Ectodermal cell (in vitro differentiated cells): ENCODE data around the gene DTX1.

Experiments used
- H3K27ac ChIP-seq: 2 replicates; pipeline ENCODE4 v1.7.0; 2013; ENCODE audit warnings: mild to moderate bottlenecking, low read depth, low read length; ENCODE audit not compliant: insufficient read depth, poor library complexity, severe bottlenecking
- H3K27me3 ChIP-seq: 2 replicates; pipeline ENCODE4 v1.7.0; 2013; ENCODE audit warnings: mild to moderate bottlenecking, low read length; ENCODE audit not compliant: insufficient read depth, control insufficient read depth, poor library complexity, severe bottlenecking
- H3K36me3 ChIP-seq: one replicate; pipeline ENCODE4 v1.7.0; 2013; ENCODE audit warnings: low read length; ENCODE audit not compliant: control insufficient read depth, insufficient read depth
- H3K4me1 ChIP-seq: one replicate; pipeline ENCODE4 v1.7.0; 2013; ENCODE audit warnings: low read length; ENCODE audit not compliant: control insufficient read depth, insufficient read depth
- H3K4me3 ChIP-seq: 2 replicates; pipeline ENCODE4 v1.7.0; 2013; ENCODE audit warnings: low read depth, low read length, control low read depth; ENCODE audit not compliant: insufficient read depth
- H3K9me3 ChIP-seq: 2 replicates; pipeline ENCODE4 v1.7.0; 2013; ENCODE audit warnings: mild to moderate bottlenecking, low read length, moderate library complexity; ENCODE audit not compliant: control insufficient read depth
- WGBS, 2 experiments: methylation state at CpG; one replicate each; pipeline ENCODE4 v1.1.7; 2013; ENCODE audit warnings: missing lambda C conversion rate in 2 of 2; 5-methylcytosine and 5-hydroxymethylcytosine counted together

DTX1 gene

DNA sequence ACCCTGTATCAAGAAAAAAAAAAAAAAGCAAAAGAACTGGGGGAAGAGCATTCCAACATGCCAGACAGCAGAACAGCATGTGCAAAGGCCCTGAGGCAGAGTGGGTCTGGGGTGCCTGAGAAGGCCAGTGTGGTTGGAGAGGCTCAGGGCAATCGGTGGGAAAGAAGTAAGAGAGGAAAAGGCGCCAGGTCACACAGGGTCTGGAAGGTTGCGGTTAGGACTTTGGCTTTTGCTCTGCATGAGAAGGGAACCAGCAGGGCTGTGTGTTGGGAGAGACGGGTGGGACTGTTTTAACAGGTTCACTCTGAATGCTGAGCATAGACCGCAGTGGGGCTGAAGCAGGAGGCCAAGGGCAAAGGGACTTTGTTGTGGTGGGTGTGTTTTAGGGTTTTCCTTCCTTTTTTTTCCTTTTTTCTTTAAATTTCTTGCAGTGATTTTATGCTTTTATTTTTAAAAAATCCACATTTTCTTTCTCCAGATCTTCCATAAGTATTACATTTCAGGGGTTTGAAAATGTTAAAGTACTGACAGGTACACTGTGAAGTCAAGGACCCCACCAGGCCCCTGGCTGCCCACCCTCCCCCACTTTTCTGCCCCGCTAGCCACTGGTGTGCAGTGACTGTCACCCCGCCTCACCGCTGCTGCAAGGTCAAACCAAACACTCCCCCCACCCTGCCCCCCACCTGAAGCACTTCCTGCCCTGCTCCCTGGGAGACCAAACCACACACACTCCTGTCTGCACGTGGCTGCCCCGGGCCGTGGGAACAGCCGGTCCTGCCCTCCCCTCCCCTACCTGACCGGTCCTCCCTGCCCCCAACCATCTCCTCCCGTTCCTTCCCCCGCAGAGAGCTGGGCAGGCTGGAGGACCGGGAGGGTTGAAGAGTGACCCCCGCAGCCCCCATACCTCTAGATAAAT is 30.0 kb downstream of the DTX1 start:
- 42 to 45% methylated on average over 15 to 17 of the region's 17 CpGs for WGBS, 2 experiments
- Histone ChIP-seq H3K4me1 (no peaks in the 10 kb centered on the region), H3K27ac (no peak overlapping the region), H3K36me3 (no peaks in the 10 kb centered on the region), H3K4me3 (no peak overlapping the region), H3K27me3 (no peaks in the 10 kb centered on the region), H3K9me3 (no peaks in the 10 kb centered on the region)

DNA sequence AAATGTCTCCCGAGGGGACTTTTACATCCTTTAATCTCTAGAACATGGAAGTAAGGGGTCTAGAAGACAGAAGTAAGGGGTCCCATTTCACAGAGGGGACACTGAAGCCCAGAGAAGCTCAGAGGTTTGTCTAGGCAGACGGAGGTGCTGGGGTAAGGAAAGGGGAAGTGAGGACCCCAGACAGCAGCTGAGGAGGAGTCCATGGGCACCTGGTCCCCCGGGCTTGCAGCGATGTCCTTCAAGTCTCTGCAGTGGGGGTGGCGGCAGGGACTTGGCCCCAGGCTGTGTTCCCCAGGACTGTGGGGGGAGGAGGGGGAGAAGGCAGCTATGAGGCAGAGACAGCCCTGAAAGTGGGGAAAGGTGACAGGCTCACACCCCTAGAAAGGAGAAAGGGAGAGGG is 30.7 kb downstream of the DTX1 start:
- no peaks in the 10 kb centered on the region for H3K36me3 ChIP-seq
- H3K4me1 ChIP-seq, result no peaks in the 10 kb centered on the region
- WGBS, 2 experiments, result 71 to 83% methylated on average over 5 of the region's 5 CpGs
- H3K9me3 ChIP-seq, result no peaks in the 10 kb centered on the region
- no peak overlapping the region for H3K4me3 ChIP-seq
- H3K27ac ChIP-seq, result no peak overlapping the region
- no peaks in the 10 kb centered on the region for H3K27me3 ChIP-seq

DNA sequence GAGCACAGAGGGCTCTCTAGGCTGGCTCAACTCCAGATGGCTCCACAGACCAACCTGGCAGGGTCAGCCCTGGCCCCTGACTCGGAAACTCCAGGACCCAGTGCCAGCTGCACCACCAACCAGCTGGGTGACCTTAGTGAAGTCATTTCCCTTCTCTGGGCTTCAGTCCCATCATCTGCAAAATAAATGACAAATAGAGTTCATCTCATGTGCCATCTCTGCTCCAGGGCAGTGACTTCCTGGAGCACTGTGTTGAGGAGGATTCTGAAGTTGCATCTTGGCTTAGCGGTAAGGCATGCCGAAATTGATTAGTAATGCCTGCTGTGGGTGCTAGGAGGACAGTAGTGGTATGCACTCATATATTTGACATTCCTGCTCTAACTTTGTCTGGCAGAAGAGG is 31.5 kb downstream of the DTX1 start:
- Histone ChIP-seq H3K9me3 (no peaks in the 10 kb centered on the region), H3K4me3 (no peak overlapping the region), H3K4me1 (no peaks in the 10 kb centered on the region), H3K27me3 (no peaks in the 10 kb centered on the region), H3K36me3 (no peaks in the 10 kb centered on the region), H3K27ac (no peak overlapping the region)
- WGBS, 2 experiments, result 95 to 99% methylated on average over 3 of the region's 3 CpGs

DNA sequence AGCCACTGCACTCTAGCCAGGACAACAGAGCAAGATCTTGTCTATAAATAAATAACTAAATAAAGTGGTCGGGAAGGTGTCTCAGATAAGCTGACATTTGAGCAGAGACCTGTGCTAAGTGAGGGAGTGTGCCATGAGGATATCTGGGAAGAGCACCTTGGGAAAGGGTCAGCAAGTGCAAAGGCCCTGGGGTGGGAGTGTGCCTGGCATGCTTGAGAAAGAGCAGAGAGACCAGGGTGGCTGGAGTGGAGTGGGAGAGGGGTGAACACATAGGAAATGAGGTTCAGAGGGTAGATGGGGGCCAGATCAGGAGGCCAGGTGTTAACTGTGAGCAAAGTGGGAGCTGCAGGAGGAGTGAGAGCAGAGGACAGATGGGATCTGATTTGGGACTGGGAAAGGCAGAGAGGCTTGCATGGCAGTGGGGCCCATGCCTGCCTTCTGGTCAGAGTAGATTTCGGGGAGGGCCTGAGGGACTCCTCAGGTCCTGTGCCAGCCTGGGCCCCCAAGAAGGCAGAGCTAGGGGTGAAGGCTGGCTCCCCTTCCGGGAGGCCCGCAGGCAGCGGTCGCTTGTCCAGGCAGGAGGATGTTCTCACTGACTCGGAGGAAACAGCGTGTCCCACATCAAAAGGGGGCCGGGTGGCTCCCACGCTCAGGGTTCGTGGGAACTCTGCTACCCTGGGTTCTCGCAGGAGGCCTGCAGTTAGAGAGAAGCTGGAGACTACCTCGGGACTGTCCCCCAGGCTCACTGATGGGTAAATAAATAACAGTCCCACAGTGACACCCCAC is 32.6 kb downstream of the DTX1 start:
- 93% methylated on average over 13 of the region's 13 CpGs for WGBS, 2 experiments
- Histone ChIP-seq H3K27ac (no peak overlapping the region), H3K36me3 (no peaks in the 10 kb centered on the region), H3K4me1 (peaks cover 4% of the 10 kb centered on the region), H3K27me3 (no peaks in the 10 kb centered on the region), H3K4me3 (no peak overlapping the region), H3K9me3 (no peaks in the 10 kb centered on the region)

DNA sequence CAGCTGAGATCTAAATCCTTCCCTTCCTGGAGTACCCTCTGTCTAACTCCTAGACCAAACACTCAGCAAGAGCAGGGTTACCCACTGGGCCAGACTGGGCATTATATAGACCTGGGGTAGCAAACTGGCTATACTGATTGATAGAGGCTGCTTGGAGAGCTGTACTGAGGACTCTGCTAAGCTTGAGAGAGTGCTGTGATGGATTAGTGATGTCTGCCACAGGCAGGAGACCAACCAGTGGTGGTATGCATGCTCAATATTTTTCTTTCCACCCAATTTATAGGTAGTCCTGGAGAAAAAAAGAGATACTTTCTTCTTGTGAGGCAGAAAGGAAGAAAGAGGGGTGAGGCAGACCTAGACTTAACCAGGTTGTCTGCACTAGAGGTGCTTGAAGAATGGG is 33.3 kb downstream of the DTX1 start:
- no peaks in the 10 kb centered on the region for H3K9me3 ChIP-seq
- no peaks in the 10 kb centered on the region for H3K36me3 ChIP-seq
- no peak overlapping the region for H3K27ac ChIP-seq
- H3K4me1 ChIP-seq, result peaks cover 4% of the 10 kb centered on the region
- no peaks in the 10 kb centered on the region for H3K27me3 ChIP-seq
- H3K4me3 ChIP-seq, result no peak overlapping the region

DNA sequence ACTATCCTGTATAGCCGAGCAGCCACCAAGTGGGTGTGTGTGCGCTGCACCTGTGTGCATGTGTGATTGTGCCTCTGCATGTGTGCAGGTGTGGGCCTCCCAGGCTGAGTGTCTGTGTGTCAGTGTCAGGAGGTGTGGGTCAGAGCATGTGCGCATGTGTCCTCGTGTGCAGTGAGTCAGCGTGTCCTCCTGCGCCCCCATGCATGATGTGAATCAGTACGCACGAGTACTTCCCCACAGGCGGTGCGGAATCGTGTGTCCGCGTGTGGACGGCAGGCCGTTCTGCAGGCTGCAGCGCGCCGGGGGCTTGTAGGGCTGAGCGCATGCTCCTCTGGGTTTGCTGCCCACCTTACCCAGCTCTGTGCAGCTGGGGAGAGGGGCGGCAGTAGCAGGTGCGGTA is 34.2 kb downstream of the DTX1 start:
- H3K27me3 ChIP-seq, result no peaks in the 10 kb centered on the region
- H3K4me3 ChIP-seq, result no peak overlapping the region
- H3K27ac ChIP-seq, result no peak overlapping the region
- H3K4me1 ChIP-seq, result peaks cover 4% of the 10 kb centered on the region
- WGBS, 2 experiments, result 81% methylated on average over 21 of the region's 21 CpGs
- H3K36me3 ChIP-seq, result no peaks in the 10 kb centered on the region
- no peaks in the 10 kb centered on the region for H3K9me3 ChIP-seq

DNA sequence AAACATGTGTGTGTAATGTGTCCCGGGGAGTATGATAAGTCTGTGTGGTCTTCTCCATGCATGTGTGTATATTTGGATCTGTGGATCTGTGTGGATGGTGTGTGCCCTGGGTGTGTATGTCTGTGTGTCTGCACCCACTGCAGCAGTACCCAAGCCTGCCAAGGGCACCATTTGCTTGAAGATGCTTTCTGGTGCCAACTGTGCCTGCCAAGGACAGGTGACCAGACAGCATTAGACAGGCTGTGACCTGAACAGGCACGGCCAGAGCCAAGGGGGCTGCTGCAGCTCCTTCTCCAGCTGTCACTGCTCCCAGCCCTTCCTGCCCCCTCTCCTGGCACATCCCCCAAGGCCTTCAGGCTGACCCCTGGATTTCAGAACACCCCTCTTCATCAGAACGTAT is 35.0 kb downstream of the DTX1 start:
- H3K4me3 ChIP-seq, result no peak overlapping the region
- WGBS, 2 experiments, result 84% methylated on average over 3 of the region's 3 CpGs

DNA sequence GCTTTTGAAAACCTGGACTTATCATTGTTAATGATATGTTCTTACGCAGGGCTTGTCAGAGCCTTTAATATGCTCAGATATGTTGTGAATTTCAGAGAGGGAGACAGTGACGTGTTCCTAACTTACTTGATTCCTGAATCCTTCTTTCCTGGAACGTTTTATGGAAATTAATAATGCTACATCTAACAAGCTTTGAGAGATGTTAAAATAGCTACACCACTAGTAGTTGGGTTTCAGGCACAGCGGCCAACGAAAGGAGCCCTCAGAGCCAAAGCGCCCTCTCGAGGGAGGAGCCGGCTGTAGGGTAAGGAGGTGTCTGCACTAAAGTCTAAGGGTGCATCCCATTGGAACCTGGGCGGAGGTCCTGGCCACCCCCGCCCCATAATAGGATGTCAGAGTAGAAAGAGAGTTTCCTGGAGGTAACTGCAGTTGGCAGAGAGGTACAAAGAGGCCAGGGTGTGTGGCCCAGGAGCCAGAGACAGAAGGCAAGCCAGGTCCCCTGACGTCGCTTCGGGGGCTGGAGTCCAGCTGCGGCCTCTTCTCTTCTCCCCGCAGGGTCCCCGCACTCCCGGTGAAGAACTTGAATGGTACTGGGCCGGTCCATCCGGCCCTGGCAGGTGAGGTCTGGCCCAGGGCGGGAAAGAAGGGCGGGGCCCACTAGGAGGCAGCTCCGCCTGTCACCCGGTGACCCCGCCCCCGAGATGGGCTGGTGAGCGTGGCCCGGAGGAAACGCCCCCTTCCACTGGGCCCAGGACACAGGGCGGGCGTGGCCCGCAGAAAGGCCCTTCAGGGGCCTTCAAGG is 36.3 kb downstream of the DTX1 start:
- peak overlapping the region; percentile 18 for H3K4me3 ChIP-seq
- H3K27ac ChIP-seq, result no peak overlapping the region

More for the DNA sequence above, 35.0 kb downstream of the DTX1 start:
- Histone ChIP-seq H3K27me3 (no peaks in the 10 kb centered on the region), H3K9me3 (no peaks in the 10 kb centered on the region), H3K27ac (no peak overlapping the region), H3K36me3 (no peaks in the 10 kb centered on the region), H3K4me1 (peaks cover 4% of the 10 kb centered on the region)

DNA sequence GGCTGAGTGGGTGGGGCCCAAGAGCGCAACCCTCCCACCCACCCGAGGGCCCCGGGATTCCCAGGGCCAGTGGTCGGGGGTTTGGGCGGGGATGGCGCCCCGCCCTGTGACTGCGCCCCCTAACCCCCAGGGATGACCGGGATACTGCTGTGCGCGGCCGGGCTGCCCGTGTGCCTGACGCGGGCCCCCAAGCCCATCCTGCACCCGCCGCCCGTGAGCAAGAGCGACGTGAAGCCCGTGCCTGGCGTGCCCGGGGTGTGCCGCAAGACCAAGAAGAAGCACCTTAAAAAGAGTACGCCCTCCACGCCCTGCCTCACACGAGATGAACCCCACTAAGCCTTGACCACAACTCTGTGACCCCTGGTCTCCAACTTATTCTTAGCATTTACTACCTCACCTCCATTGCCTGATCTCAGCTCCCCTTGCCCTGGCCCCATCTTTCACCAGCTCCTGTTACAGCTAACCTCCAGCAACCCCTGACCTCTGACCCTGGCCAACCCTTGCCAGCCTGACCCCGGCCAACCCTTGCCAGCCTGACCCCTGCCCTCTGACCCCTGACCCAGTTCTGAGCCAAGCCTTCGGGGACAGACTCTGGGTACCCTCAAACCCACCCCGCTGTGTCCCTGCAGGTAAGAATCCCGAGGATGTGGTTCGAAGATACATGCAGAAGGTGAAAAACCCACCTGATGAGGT is 37.0 kb downstream of the DTX1 start:
- H3K36me3 ChIP-seq, result no peaks in the 10 kb centered on the region
- no peaks in the 10 kb centered on the region for H3K9me3 ChIP-seq
- H3K27me3 ChIP-seq, result no peaks in the 10 kb centered on the region
- no peak overlapping the region for H3K27ac ChIP-seq
- H3K4me1 ChIP-seq, result peaks cover 13% of the 10 kb centered on the region
- 59 to 64% methylated on average over 32 of the region's 32 CpGs for WGBS, 2 experiments
- no peak overlapping the region for H3K4me3 ChIP-seq

More for the DNA sequence above, 36.3 kb downstream of the DTX1 start:
- no peaks in the 10 kb centered on the region for H3K27me3 ChIP-seq
- WGBS, 2 experiments, result 12 to 13% methylated on average over 31 of the region's 31 CpGs
- no peaks in the 10 kb centered on the region for H3K9me3 ChIP-seq
- peaks cover 9% of the 10 kb centered on the region for H3K4me1 ChIP-seq
- no peaks in the 10 kb centered on the region for H3K36me3 ChIP-seq
